ENCODE data around the gene ARRDC5.
"Not testable (repeated sequence)": the region's sequence is repeated elsewhere in the genome, so short reads cannot be mapped to it uniquely, and the experiment has no call there.

Gene ARRDC5

GRCh38 chr19:4902796-4903195, at the start of gene ARRDC5:
Gene ARRDC5, minus strand, starts transcription at chr19:4902896. Its CDS starts 71 bp downstream, at chr19:4902825.
- DNase-seq: no peak

- DNase-seq: no peak
Measured at GRCh38 chr19:4951656-4952055, 49.0 kb upstream of the ARRDC5 start.

- DNase-seq: not testable (repeated sequence)
Measured at GRCh38 chr19:4950650-4951049, 48.0 kb upstream of the ARRDC5 start.

GRCh38 chr19:4941638-4942169, 39.0 kb upstream of the ARRDC5 start:
- not testable (repeated sequence) for DNase-seq

- no peak for DNase-seq
Measured at GRCh38 chr19:4939466-4939865, 36.8 kb upstream of the ARRDC5 start.

- DNase-seq: not testable (repeated sequence)
Measured at GRCh38 chr19:4938461-4938860, 35.8 kb upstream of the ARRDC5 start.

- no peak for DNase-seq
Measured at GRCh38 chr19:4937060-4937459, 34.4 kb upstream of the ARRDC5 start.

GRCh38 chr19:4935444-4935843, 32.7 kb upstream of the ARRDC5 start:
- no peak for DNase-seq

GRCh38 chr19:4933528-4933927, 30.8 kb upstream of the ARRDC5 start:
- no peak for DNase-seq

- no peak for DNase-seq
Measured at GRCh38 chr19:4932711-4933110, 30.0 kb upstream of the ARRDC5 start.

- no peak for DNase-seq
Measured at GRCh38 chr19:4930664-4931063, 28.0 kb upstream of the ARRDC5 start.

- no peak for DNase-seq
Measured at GRCh38 chr19:4929186-4929585, 26.5 kb upstream of the ARRDC5 start.

- DNase-seq: no peak
Measured at GRCh38 chr19:4923276-4923747, 20.6 kb upstream of the ARRDC5 start.

- DNase-seq: no peak
Measured at GRCh38 chr19:4922530-4923275, 20.0 kb upstream of the ARRDC5 start.

GRCh38 chr19:4916292-4917082, 13.8 kb upstream of the ARRDC5 start:
- no peak for DNase-seq

GRCh38 chr19:4914736-4915501, 12.2 kb upstream of the ARRDC5 start:
- DNase-seq: no peak

- DNase-seq: no peak
Measured at GRCh38 chr19:4913996-4914735, 11.5 kb upstream of the ARRDC5 start.

GRCh38 chr19:4911786-4912672, 9.3 kb upstream of the ARRDC5 start:
- peak; percentile 56 for DNase-seq

GRCh38 chr19:4911314-4911713, 8.6 kb upstream of the ARRDC5 start:
- no peak for DNase-seq

GRCh38 chr19:4910594-4911281, 8.0 kb upstream of the ARRDC5 start:
- DNase-seq: peak; percentile 30

Measured in COR-L47 (cell line).